OCI-M2 (cell line): Measurements from ENCODE around the gene NKD1.
"Not testable (repeated sequence)": the region's sequence is repeated elsewhere in the genome, so short reads cannot be mapped to it uniquely, and the experiment has no call there.

Experiments
- DNase-seq: peaks from one replicate; lab custom pipeline; 2025; ENCODE audit not compliant: unreplicated experiment; lab: John Stamatoyannopoulos, UW

The NKD1 gene

GRCh38 chr16:50578137-50578536 is 29.9 kb downstream of the NKD1 start:
- DNase-seq: no peak

GRCh38 chr16:50579373-50579772 is 31.2 kb downstream of the NKD1 start:
- not testable (repeated sequence) for DNase-seq

GRCh38 chr16:50580180-50580798 is 32.1 kb downstream of the NKD1 start:
- DNase-seq: no peak

- DNase-seq: no peak
These were observed 33.6 kb downstream of the NKD1 start for GRCh38 chr16:50581845-50582244.

GRCh38 chr16:50583211-50583610 is 35.0 kb downstream of the NKD1 start:
- no peak for DNase-seq

- no peak for DNase-seq
These were observed 36.0 kb downstream of the NKD1 start for GRCh38 chr16:50584033-50584722.

GRCh38 chr16:50585331-50585776 is 37.2 kb downstream of the NKD1 start:
- no peak for DNase-seq

- DNase-seq: no peak
These were observed 39.3 kb downstream of the NKD1 start for GRCh38 chr16:50587543-50587942.

GRCh38 chr16:50588276-50588675 is 40.1 kb downstream of the NKD1 start:
- DNase-seq: no peak

- DNase-seq: no peak
These were observed 43.0 kb downstream of the NKD1 start for GRCh38 chr16:50591209-50591608.

GRCh38 chr16:50591800-50592771 is 43.9 kb downstream of the NKD1 start:
- DNase-seq: no peak

- DNase-seq: no peak
These were observed 44.8 kb downstream of the NKD1 start for GRCh38 chr16:50592996-50593395.

GRCh38 chr16:50593410-50594150 is 45.4 kb downstream of the NKD1 start:
- DNase-seq: no peak

GRCh38 chr16:50594308-50595260 is 46.4 kb downstream of the NKD1 start:
- no peak for DNase-seq

GRCh38 chr16:50595859-50596258 is 47.7 kb downstream of the NKD1 start:
- no peak for DNase-seq

- DNase-seq: no peak
These were observed 48.7 kb downstream of the NKD1 start for GRCh38 chr16:50596762-50597450.

- DNase-seq: no peak
These were observed 49.5 kb downstream of the NKD1 start for GRCh38 chr16:50597563-50598255.

GRCh38 chr16:50598256-50598894 is 50.2 kb downstream of the NKD1 start:
- no peak for DNase-seq
